Spinal cord (tissue), 10 donors: ENCODE measurements around the gene DNAJA1. TPM values are rescaled to one million over a fixed set of nuclear protein-coding genes. Genes with fewer than 3 reads are reported as not detected.

Experiments
- DNase-seq, 6 donors: peaks; one replicate each; pipeline versions ENCODE4 v3.0.0 to v3.0.0-alpha.2; 2013 to 2015; ENCODE audit warnings: low spot score in 6 of 6, low read depth in 4 of 6
- H3K27ac ChIP-seq: one replicate; pipeline ENCODE4 v1.5.1; 2013; ENCODE audit warnings: low read depth, low read length, control low read depth
- H3K27me3 ChIP-seq: one replicate; pipeline ENCODE4 v1.6.1; 2013; ENCODE audit warnings: low read length; ENCODE audit not compliant: control insufficient read depth, insufficient read depth
- H3K36me3 ChIP-seq: one replicate; pipeline ENCODE4 v1.6.1; 2013; ENCODE audit warnings: low read length; ENCODE audit not compliant: control insufficient read depth, insufficient read depth
- H3K4me1 ChIP-seq: one replicate; pipeline ENCODE4 v1.6.1; 2013; ENCODE audit warnings: low read length; ENCODE audit not compliant: control insufficient read depth, insufficient read depth
- H3K4me3 ChIP-seq: one replicate; pipeline ENCODE4 v1.5.1; 2013; ENCODE audit warnings: low read depth, low read length, control low read depth
- H3K9me3 ChIP-seq: one replicate; pipeline ENCODE4 v1.6.1; 2013; ENCODE audit warnings: low read length; ENCODE audit not compliant: control insufficient read depth, insufficient read depth
- WGBS: methylation state at CpG from one replicate; pipeline ENCODE4 v1.1.5; 2013; ENCODE audit warnings: missing lambda C conversion rate; ENCODE audit not compliant: insufficient coverage; 5-methylcytosine and 5-hydroxymethylcytosine counted together
- polyA plus RNA-seq, 2 donors: library from polyadenylated mRNA; unstranded; fragments of 120-200 nt; gene quantifications; one replicate each; pipeline ENCODE4 v1.2.1, GENCODE V29; 2013; ENCODE audit not compliant: insufficient read length in 2 of 2
- total RNA-seq, 2 donors: library from RNA; depleted of rRNA in 1 of 2; stranded (reverse); fragments of 120-200 nt in 1 of 2; fragments of >200 nt in 1 of 2; gene quantifications; one replicate each; pipeline versions ENCODE4 v1.2.3 to v1.2.4, GENCODE V29; 2013 to 2014
- donor health status: healthy.

Gene DNAJA1
- total and polyA plus RNA-seq, 4 donors: 138 to 276 (median 226) TPM

GRCh38 chr9:33011831-33012230 lies 13.2 kb upstream of the DNAJA1 start:
- no peaks in the 10 kb centered on the region for H3K36me3 ChIP-seq
- H3K27ac ChIP-seq: no peak overlapping the region
- WGBS: 40% methylated on average over 1 of the region's 3 CpGs
- no peak for DNase-seq
- no peaks in the 10 kb centered on the region for H3K4me1 ChIP-seq
- H3K4me3 ChIP-seq: no peak overlapping the region
- no peaks in the 10 kb centered on the region for H3K27me3 ChIP-seq
- no peaks in the 10 kb centered on the region for H3K9me3 ChIP-seq

GRCh38 chr9:33012328-33013069 lies 12.6 kb upstream of the DNAJA1 start:
- Histone ChIP-seq H3K27ac (no peak overlapping the region), H3K4me3 (no peak overlapping the region), H3K27me3 (no peaks in the 10 kb centered on the region), H3K36me3 (no peaks in the 10 kb centered on the region), H3K4me1 (no peaks in the 10 kb centered on the region), H3K9me3 (no peaks in the 10 kb centered on the region)
- WGBS: 100% methylated on average over 1 of the region's 3 CpGs
- no peak for DNase-seq

GRCh38 chr9:33013962-33014664 lies 11.0 kb upstream of the DNAJA1 start:
- Histone ChIP-seq H3K36me3 (peaks cover 3% of the 10 kb centered on the region), H3K4me1 (no peaks in the 10 kb centered on the region), H3K9me3 (no peaks in the 10 kb centered on the region), H3K27ac (no peak overlapping the region), H3K4me3 (no peak overlapping the region), H3K27me3 (no peaks in the 10 kb centered on the region)
- DNase-seq: no peak
- WGBS: 100% methylated on average over 1 of the region's 2 CpGs

GRCh38 chr9:33014665-33015014 lies 10.4 kb upstream of the DNAJA1 start:
- Histone ChIP-seq H3K4me1 (no peaks in the 10 kb centered on the region), H3K9me3 (no peaks in the 10 kb centered on the region), H3K36me3 (peaks cover 6% of the 10 kb centered on the region), H3K27ac (no peak overlapping the region), H3K27me3 (no peaks in the 10 kb centered on the region), H3K4me3 (no peak overlapping the region)
- DNase-seq: no peak
- 50% methylated on average over 1 of the region's 1 CpG for WGBS

- H3K9me3 ChIP-seq: no peaks in the 10 kb centered on the region
- no peak overlapping the region for H3K27ac ChIP-seq
- DNase-seq: no peak
- H3K36me3 ChIP-seq: peaks cover 11% of the 10 kb centered on the region
- H3K4me1 ChIP-seq: no peaks in the 10 kb centered on the region
- H3K4me3 ChIP-seq: no peak overlapping the region
- H3K27me3 ChIP-seq: no peaks in the 10 kb centered on the region
- WGBS: 75% methylated on average over 1 of the region's 6 CpGs
These were observed 7.6 kb upstream of the DNAJA1 start for GRCh38 chr9:33017283-33018041.

GRCh38 chr9:33019797-33020196 lies 5.3 kb upstream of the DNAJA1 start:
- H3K27me3 ChIP-seq: no peaks in the 10 kb centered on the region
- H3K27ac ChIP-seq: no peak overlapping the region
- H3K4me3 ChIP-seq: no peak overlapping the region
- 76% methylated on average over 16 of the region's 25 CpGs for WGBS
- peaks cover 13% of the 10 kb centered on the region for H3K4me1 ChIP-seq
- no peaks in the 10 kb centered on the region for H3K9me3 ChIP-seq
- peaks cover 11% of the 10 kb centered on the region for H3K36me3 ChIP-seq
- DNase-seq: no peak

GRCh38 chr9:33022303-33022702 lies 2.8 kb upstream of the DNAJA1 start:
- H3K36me3 ChIP-seq: peaks cover 18% of the 10 kb centered on the region
- H3K4me3 ChIP-seq: no peak overlapping the region
- no peaks in the 10 kb centered on the region for H3K27me3 ChIP-seq
- 80% methylated on average over 1 of the region's 3 CpGs for WGBS
- H3K4me1 ChIP-seq: peaks cover 20% of the 10 kb centered on the region
- no peak overlapping the region for H3K27ac ChIP-seq
- no peak for DNase-seq
- no peaks in the 10 kb centered on the region for H3K9me3 ChIP-seq

- peaks cover 22% of the 10 kb centered on the region for H3K36me3 ChIP-seq
- 97% methylated on average over 3 of the region's 7 CpGs for WGBS
- no peak overlapping the region for H3K27ac ChIP-seq
- no peak overlapping the region for H3K4me3 ChIP-seq
- H3K4me1 ChIP-seq: peaks cover 24% of the 10 kb centered on the region
- no peak for DNase-seq
- no peaks in the 10 kb centered on the region for H3K27me3 ChIP-seq
- H3K9me3 ChIP-seq: no peaks in the 10 kb centered on the region
These were observed 2.3 kb upstream of the DNAJA1 start for GRCh38 chr9:33022755-33023154.

- Histone ChIP-seq H3K27ac (no peak overlapping the region), H3K27me3 (no peaks in the 10 kb centered on the region), H3K36me3 (peaks cover 22% of the 10 kb centered on the region), H3K4me1 (peaks cover 25% of the 10 kb centered on the region), H3K9me3 (no peaks in the 10 kb centered on the region), H3K4me3 (no peak overlapping the region)
- 95% methylated on average over 2 of the region's 4 CpGs for WGBS
- no peak for DNase-seq
These were observed 1.4 kb upstream of the DNAJA1 start for GRCh38 chr9:33023661-33024060.
